ENCODE measurements around the gene ZNG1A.
"Not testable (repeated sequence)": the region's sequence is repeated elsewhere in the genome, so short reads cannot be mapped to it uniquely, and the experiment has no call there.

ZNG1A gene

GRCh38 chr9:139880-140279, 39.0 kb downstream of the ZNG1A start:
- H3K9me3 ChIP-seq (ENCODE audit: insufficient read depth, low read depth, low read length); H3K14ac ChIP-seq (ENCODE audit: low read length); H3K79me2 ChIP-seq (ENCODE audit: control insufficient read depth, insufficient read depth, low read length, poor library complexity); DNase-seq; H2AFZ ChIP-seq (ENCODE audit: insufficient read depth, low read length, poor library complexity); H3K4me2 ChIP-seq (ENCODE audit: low read length); H4K8ac ChIP-seq (ENCODE audit: low read depth, low read length); H2AK5ac ChIP-seq (ENCODE audit: low read length); H3K18ac ChIP-seq (ENCODE audit: low read length); H2BK5ac ChIP-seq (ENCODE audit: low read depth, low read length, poor library complexity); H3K4me3 ChIP-seq (ENCODE audit: low read depth, low read length); H3K79me1 ChIP-seq (ENCODE audit: low read length); H3K36me3 ChIP-seq (ENCODE audit: control insufficient read depth in 1 of 2, insufficient read depth in 2 of 2, low read length in 2 of 2); H3K27ac ChIP-seq (ENCODE audit: low read depth, low read length); H4K12ac ChIP-seq (ENCODE audit: low read depth, low read length); H2BK120ac ChIP-seq (ENCODE audit: insufficient read depth, low read length, poor library complexity); H3K4ac ChIP-seq (ENCODE audit: low read depth, low read length); H4K91ac ChIP-seq (ENCODE audit: low read depth, low read length); H3K9ac ChIP-seq (ENCODE audit: low read length); H3K23ac ChIP-seq (ENCODE audit: low read length); H3K4me1 ChIP-seq (ENCODE audit: control insufficient read depth in 1 of 2, insufficient read depth in 2 of 2, low read length in 2 of 2); H3K27me3 ChIP-seq (ENCODE audit: insufficient read depth, low read length); H2BK12ac ChIP-seq (ENCODE audit: low read length): not testable (repeated sequence)
- no CpG with 5 or more reads among the region's 17 CpGs for WGBS (ENCODE audit: extremely low coverage, insufficient coverage, insufficient read length)

DNA sequence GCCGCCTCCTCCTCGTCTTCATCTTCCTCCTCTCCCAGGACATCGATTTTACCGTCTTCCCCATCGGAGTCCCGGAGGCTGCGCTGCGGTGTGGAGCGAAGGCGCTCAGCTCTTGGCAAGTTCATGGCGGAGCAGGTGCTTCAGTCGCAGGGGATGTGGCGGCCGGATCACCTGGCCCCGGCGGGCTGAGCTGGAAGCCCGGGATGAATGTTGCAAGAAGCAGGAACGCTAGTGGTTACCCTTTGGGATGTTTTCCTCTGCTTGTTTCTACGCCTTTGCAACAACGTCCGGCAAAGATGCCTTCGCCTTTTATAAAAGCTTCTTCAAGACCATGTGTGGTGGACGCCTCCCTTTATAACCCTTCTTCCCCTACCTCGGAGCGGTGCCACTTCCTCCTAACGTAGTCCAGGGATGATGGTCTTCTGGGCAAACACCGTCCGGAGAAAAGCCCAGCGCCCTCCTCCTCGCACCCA, 60.8 kb downstream of the ZNG1A start, which contains the start of gene FOXD4:
Gene FOXD4, minus strand, starts transcription at position 423 of the 473 bp plus-strand sequence. Its CDS starts 298 bp downstream, at position 125.
- DNase-seq = not testable (repeated sequence)

DNA sequence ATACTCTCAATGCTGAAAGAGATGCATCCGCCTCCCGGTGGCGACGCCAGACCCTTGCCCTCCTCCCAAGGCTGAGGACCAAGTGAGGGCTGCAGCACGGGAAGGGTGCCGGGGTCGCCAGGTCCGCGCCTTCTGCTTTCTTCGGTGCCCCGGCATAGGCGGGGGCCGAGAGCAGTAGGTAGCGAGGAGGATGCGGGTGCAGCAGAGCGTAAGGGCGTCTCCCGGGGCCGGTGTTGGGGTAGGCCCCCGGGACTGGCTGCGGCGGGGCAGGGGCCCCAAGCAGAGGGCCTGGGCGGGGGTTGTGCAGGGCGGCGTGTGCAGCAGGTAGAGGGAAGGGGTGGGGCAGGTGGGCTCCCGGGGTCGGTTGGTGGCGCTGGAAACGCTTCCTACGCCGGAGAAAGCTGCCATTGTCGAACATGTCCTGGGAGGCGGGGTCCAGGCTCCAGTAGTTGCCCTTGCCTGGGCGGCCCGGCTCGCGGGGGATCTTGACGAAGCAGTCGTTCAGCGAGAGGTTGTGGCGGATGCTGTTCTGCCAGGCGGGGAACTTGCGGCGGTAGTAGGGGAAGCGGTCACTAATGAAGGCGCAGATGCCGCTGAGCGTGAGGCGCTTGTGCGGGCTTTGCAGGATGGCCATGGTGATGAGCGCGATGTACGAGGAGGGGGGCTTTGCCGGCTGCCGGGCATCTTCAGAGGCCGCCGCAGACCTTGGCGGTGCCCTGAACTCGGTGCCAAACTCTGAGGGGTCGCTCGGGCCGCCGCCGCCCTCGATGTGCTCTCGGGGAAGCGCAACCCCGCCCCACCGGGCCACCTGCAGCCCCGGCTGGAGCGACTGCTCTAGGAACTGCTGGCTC, 61.5 kb downstream of the ZNG1A start:
- not testable (repeated sequence) for H4K12ac ChIP-seq (ENCODE audit: low read depth, low read length); H3K79me1 ChIP-seq (ENCODE audit: low read length); H2AFZ ChIP-seq (ENCODE audit: insufficient read depth, low read length, poor library complexity); H2BK5ac ChIP-seq (ENCODE audit: low read depth, low read length, poor library complexity); H3K36me3 ChIP-seq (ENCODE audit: control insufficient read depth in 1 of 2, insufficient read depth in 2 of 2, low read length in 2 of 2); H3K14ac ChIP-seq (ENCODE audit: low read length); DNase-seq; H2AK5ac ChIP-seq (ENCODE audit: low read length); H3K4me1 ChIP-seq (ENCODE audit: control insufficient read depth in 1 of 2, insufficient read depth in 2 of 2, low read length in 2 of 2); H4K8ac ChIP-seq (ENCODE audit: low read depth, low read length); H4K91ac ChIP-seq (ENCODE audit: low read depth, low read length); H3K4me3 ChIP-seq (ENCODE audit: low read depth, low read length); H2BK12ac ChIP-seq (ENCODE audit: low read length); H3K18ac ChIP-seq (ENCODE audit: low read length); H3K23ac ChIP-seq (ENCODE audit: low read length); H3K9ac ChIP-seq (ENCODE audit: low read length); H2BK120ac ChIP-seq (ENCODE audit: insufficient read depth, low read length, poor library complexity); H3K4ac ChIP-seq (ENCODE audit: low read depth, low read length); H3K27ac ChIP-seq (ENCODE audit: low read depth, low read length); H3K79me2 ChIP-seq (ENCODE audit: control insufficient read depth, insufficient read depth, low read length, poor library complexity); H3K9me3 ChIP-seq (ENCODE audit: insufficient read depth, low read depth, low read length)
- Histone ChIP-seq H3K4me2 (ENCODE audit: low read length) (peak overlapping the region; percentile 43), H3K27me3 (ENCODE audit: insufficient read depth, low read length) (peaks cover 38% of the 10 kb centered on the region)
- WGBS (ENCODE audit: extremely low coverage, insufficient coverage, insufficient read length) = no CpG with 5 or more reads among the region's 71 CpGs

More for the DNA sequence above, 60.8 kb downstream of the ZNG1A start, which contains the start of gene FOXD4:
- H4K91ac ChIP-seq (ENCODE audit: low read depth, low read length); H3K79me2 ChIP-seq (ENCODE audit: control insufficient read depth, insufficient read depth, low read length, poor library complexity); H4K12ac ChIP-seq (ENCODE audit: low read depth, low read length); H2BK12ac ChIP-seq (ENCODE audit: low read length); H3K9ac ChIP-seq (ENCODE audit: low read length); H3K23ac ChIP-seq (ENCODE audit: low read length); H3K18ac ChIP-seq (ENCODE audit: low read length); H3K79me1 ChIP-seq (ENCODE audit: low read length); H2AFZ ChIP-seq (ENCODE audit: insufficient read depth, low read length, poor library complexity); H3K4ac ChIP-seq (ENCODE audit: low read depth, low read length); H3K14ac ChIP-seq (ENCODE audit: low read length); H2BK120ac ChIP-seq (ENCODE audit: insufficient read depth, low read length, poor library complexity); H3K27ac ChIP-seq (ENCODE audit: low read depth, low read length); H3K4me1 ChIP-seq (ENCODE audit: control insufficient read depth in 1 of 2, insufficient read depth in 2 of 2, low read length in 2 of 2); H3K9me3 ChIP-seq (ENCODE audit: insufficient read depth, low read depth, low read length); H2AK5ac ChIP-seq (ENCODE audit: low read length); H2BK5ac ChIP-seq (ENCODE audit: low read depth, low read length, poor library complexity); H3K36me3 ChIP-seq (ENCODE audit: control insufficient read depth in 1 of 2, insufficient read depth in 2 of 2, low read length in 2 of 2); H3K4me3 ChIP-seq (ENCODE audit: low read depth, low read length); H4K8ac ChIP-seq (ENCODE audit: low read depth, low read length): not testable (repeated sequence)
- peak within 1 kb of the TSS; percentile 43 for H3K4me2 ChIP-seq (ENCODE audit: low read length)
- H3K27me3 ChIP-seq (ENCODE audit: insufficient read depth, low read length) = peaks cover 33% of the 10 kb centered on the region
- no CpG with 5 or more reads among the region's 30 CpGs for WGBS (ENCODE audit: extremely low coverage, insufficient coverage, insufficient read length)

- not testable (repeated sequence) for H2BK5ac ChIP-seq (ENCODE audit: low read depth, low read length, poor library complexity); H3K9ac ChIP-seq (ENCODE audit: low read length); H3K36me3 ChIP-seq (ENCODE audit: control insufficient read depth in 1 of 2, insufficient read depth in 2 of 2, low read length in 2 of 2); H3K27ac ChIP-seq (ENCODE audit: low read depth, low read length); H3K4me3 ChIP-seq (ENCODE audit: low read depth, low read length); H2AK5ac ChIP-seq (ENCODE audit: low read length); H2BK120ac ChIP-seq (ENCODE audit: insufficient read depth, low read length, poor library complexity); H4K8ac ChIP-seq (ENCODE audit: low read depth, low read length); H3K79me2 ChIP-seq (ENCODE audit: control insufficient read depth, insufficient read depth, low read length, poor library complexity); H3K79me1 ChIP-seq (ENCODE audit: low read length); DNase-seq; H4K12ac ChIP-seq (ENCODE audit: low read depth, low read length); H3K14ac ChIP-seq (ENCODE audit: low read length); H4K91ac ChIP-seq (ENCODE audit: low read depth, low read length); H2AFZ ChIP-seq (ENCODE audit: insufficient read depth, low read length, poor library complexity); H3K4ac ChIP-seq (ENCODE audit: low read depth, low read length); H3K4me1 ChIP-seq (ENCODE audit: control insufficient read depth in 1 of 2, insufficient read depth in 2 of 2, low read length in 2 of 2); H3K23ac ChIP-seq (ENCODE audit: low read length); H3K18ac ChIP-seq (ENCODE audit: low read length); H3K4me2 ChIP-seq (ENCODE audit: low read length); H2BK12ac ChIP-seq (ENCODE audit: low read length); H3K9me3 ChIP-seq (ENCODE audit: insufficient read depth, low read depth, low read length)
- peaks cover 38% of the 10 kb centered on the region for H3K27me3 ChIP-seq (ENCODE audit: insufficient read depth, low read length)
- WGBS (ENCODE audit: extremely low coverage, insufficient coverage, insufficient read length) = no CpG with 5 or more reads among the region's 41 CpGs
These were observed 62.4 kb downstream of the ZNG1A start for GRCh38 chr9:116239-117077.
